ENCODE results near the gene UBE2E3.

UBE2E3 gene

GRCh38 chr2:180999274-180999964, 19.0 kb downstream of the UBE2E3 start:
- Histone ChIP-seq H3K27me3 (ENCODE audit: insufficient read depth, low read length) (no peaks in the 10 kb centered on the region), H3K9ac (ENCODE audit: low read depth, low read length) (no peak overlapping the region), H3K9me3 (ENCODE audit: insufficient read depth, low read depth, low read length) (no peaks in the 10 kb centered on the region), H3K4me1 (ENCODE audit: insufficient read depth, low read length) (peaks cover 24% of the 10 kb centered on the region), H3K36me3 (ENCODE audit: insufficient read depth, low read depth, low read length) (no peaks in the 10 kb centered on the region), H3K27ac (ENCODE audit: low read length) (no peak overlapping the region), H3K4me3 (ENCODE audit: low read length) (no peak overlapping the region)

GRCh38 chr2:181004647-181005325, 24.4 kb downstream of the UBE2E3 start:
- Histone ChIP-seq H3K4me1 (ENCODE audit: insufficient read depth, low read length) (peaks cover 15% of the 10 kb centered on the region), H3K9ac (ENCODE audit: low read depth, low read length) (no peak overlapping the region), H3K36me3 (ENCODE audit: insufficient read depth, low read depth, low read length) (no peaks in the 10 kb centered on the region), H3K27me3 (ENCODE audit: insufficient read depth, low read length) (no peaks in the 10 kb centered on the region), H3K9me3 (ENCODE audit: insufficient read depth, low read depth, low read length) (no peaks in the 10 kb centered on the region), H3K27ac (ENCODE audit: low read length) (no peak overlapping the region), H3K4me3 (ENCODE audit: low read length) (no peak overlapping the region)

GRCh38 chr2:181005326-181005655, 24.9 kb downstream of the UBE2E3 start:
- Histone ChIP-seq H3K9me3 (ENCODE audit: insufficient read depth, low read depth, low read length) (no peaks in the 10 kb centered on the region), H3K9ac (ENCODE audit: low read depth, low read length) (no peak overlapping the region), H3K4me3 (ENCODE audit: low read length) (no peak overlapping the region), H3K4me1 (ENCODE audit: insufficient read depth, low read length) (peaks cover 15% of the 10 kb centered on the region), H3K27ac (ENCODE audit: low read length) (no peak overlapping the region), H3K36me3 (ENCODE audit: insufficient read depth, low read depth, low read length) (no peaks in the 10 kb centered on the region), H3K27me3 (ENCODE audit: insufficient read depth, low read length) (no peaks in the 10 kb centered on the region)

GRCh38 chr2:181005809-181006208, 25.4 kb downstream of the UBE2E3 start:
- Histone ChIP-seq H3K4me1 (ENCODE audit: insufficient read depth, low read length) (peaks cover 16% of the 10 kb centered on the region), H3K9ac (ENCODE audit: low read depth, low read length) (no peak overlapping the region), H3K4me3 (ENCODE audit: low read length) (no peak overlapping the region), H3K27me3 (ENCODE audit: insufficient read depth, low read length) (no peaks in the 10 kb centered on the region), H3K27ac (ENCODE audit: low read length) (no peak overlapping the region), H3K9me3 (ENCODE audit: insufficient read depth, low read depth, low read length) (no peaks in the 10 kb centered on the region), H3K36me3 (ENCODE audit: insufficient read depth, low read depth, low read length) (no peaks in the 10 kb centered on the region)

DNA sequence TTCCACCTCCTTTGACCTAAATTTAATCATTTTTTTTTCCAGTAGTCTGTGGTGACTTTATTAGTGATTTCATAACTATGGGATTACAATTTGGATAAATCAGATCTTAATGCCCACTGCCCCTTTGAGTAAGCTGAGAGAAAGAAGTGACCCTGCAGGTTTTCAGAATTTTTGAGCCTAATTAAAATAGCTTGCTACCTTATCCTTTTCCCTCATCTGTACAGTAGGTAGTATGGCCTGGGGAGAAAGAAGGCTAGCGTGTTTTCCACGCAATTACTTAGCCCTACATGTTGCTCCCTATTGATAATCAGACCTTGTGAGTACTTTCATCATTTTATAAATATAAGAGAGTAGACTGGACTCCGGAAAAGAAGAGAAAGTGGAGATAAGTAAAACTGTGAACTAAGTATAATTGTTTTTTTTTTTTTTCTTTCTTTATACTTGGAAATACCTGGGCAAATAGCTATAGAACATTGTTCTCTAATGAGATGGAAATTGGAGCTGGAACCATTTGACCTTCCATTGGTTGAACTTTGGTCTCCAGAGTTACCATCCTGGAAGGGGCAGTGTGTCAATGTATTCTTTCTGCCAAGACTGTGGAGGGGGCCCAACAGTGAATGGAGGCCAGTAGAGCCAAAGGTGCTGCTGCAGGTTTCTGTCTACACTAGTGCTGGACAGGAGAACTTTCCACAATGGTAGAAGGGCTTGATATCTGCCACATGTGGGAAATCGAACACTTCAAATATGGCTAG, 26.9 kb downstream of the UBE2E3 start:
- 0 out of 2 replicates have a peak, but pooled peaks cover 2% of the 10 kb centered on the region for H3K4me1 ChIP-seq (ENCODE audit: insufficient read depth, low read length)
- no peak overlapping the region for H3K27ac ChIP-seq (ENCODE audit: low read length)
- H3K9me3 ChIP-seq (ENCODE audit: insufficient read depth, low read depth, low read length): no peaks in the 10 kb centered on the region
- H3K36me3 ChIP-seq (ENCODE audit: insufficient read depth, low read depth, low read length): no peaks in the 10 kb centered on the region
- no peak overlapping the region for H3K9ac ChIP-seq (ENCODE audit: low read depth, low read length)
- no peak overlapping the region for H3K4me3 ChIP-seq (ENCODE audit: low read length)
- no peaks in the 10 kb centered on the region for H3K27me3 ChIP-seq (ENCODE audit: insufficient read depth, low read length)

DNA sequence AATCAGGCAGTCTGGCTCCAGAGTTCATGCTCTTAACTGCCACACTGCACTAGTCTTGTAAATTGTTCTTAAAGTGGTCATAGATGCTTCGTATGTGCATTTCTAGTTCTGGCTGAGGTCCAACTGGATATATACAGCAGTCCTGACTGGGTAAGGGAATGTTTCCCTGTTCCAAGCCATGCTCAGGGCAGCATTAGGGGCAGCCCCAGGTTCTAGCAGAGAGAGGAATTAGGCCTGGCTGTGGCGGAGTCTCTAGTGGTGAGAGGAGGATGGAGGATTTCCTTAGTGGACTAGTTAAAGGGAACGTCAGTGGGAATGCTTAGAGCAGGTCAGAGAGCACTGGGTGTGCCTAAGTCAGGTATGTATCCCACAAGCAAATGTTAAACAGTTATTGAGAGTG, 28.0 kb downstream of the UBE2E3 start:
- no peak overlapping the region for H3K4me3 ChIP-seq (ENCODE audit: low read length)
- H3K4me1 ChIP-seq (ENCODE audit: insufficient read depth, low read length): 0 out of 2 replicates have a peak, but pooled peaks cover 2% of the 10 kb centered on the region
- H3K36me3 ChIP-seq (ENCODE audit: insufficient read depth, low read depth, low read length): no peaks in the 10 kb centered on the region

GRCh38 chr2:181021199-181021789, 40.9 kb downstream of the UBE2E3 start:
- H3K27ac ChIP-seq (ENCODE audit: low read length): no peak overlapping the region
- H3K4me1 ChIP-seq (ENCODE audit: insufficient read depth, low read length): 0 out of 2 replicates have a peak, but pooled peaks cover 4% of the 10 kb centered on the region
- no peak overlapping the region for H3K4me3 ChIP-seq (ENCODE audit: low read length)
- no peaks in the 10 kb centered on the region for H3K27me3 ChIP-seq (ENCODE audit: insufficient read depth, low read length)
- no peaks in the 10 kb centered on the region for H3K36me3 ChIP-seq (ENCODE audit: insufficient read depth, low read depth, low read length)
- H3K9me3 ChIP-seq (ENCODE audit: insufficient read depth, low read depth, low read length): no peaks in the 10 kb centered on the region
- H3K9ac ChIP-seq (ENCODE audit: low read depth, low read length): no peak overlapping the region

More for the DNA sequence above, 28.0 kb downstream of the UBE2E3 start:
- no peaks in the 10 kb centered on the region for H3K27me3 ChIP-seq (ENCODE audit: insufficient read depth, low read length)
- no peaks in the 10 kb centered on the region for H3K9me3 ChIP-seq (ENCODE audit: insufficient read depth, low read depth, low read length)
- H3K27ac ChIP-seq (ENCODE audit: low read length): no peak overlapping the region
- no peak overlapping the region for H3K9ac ChIP-seq (ENCODE audit: low read depth, low read length)

DNA sequence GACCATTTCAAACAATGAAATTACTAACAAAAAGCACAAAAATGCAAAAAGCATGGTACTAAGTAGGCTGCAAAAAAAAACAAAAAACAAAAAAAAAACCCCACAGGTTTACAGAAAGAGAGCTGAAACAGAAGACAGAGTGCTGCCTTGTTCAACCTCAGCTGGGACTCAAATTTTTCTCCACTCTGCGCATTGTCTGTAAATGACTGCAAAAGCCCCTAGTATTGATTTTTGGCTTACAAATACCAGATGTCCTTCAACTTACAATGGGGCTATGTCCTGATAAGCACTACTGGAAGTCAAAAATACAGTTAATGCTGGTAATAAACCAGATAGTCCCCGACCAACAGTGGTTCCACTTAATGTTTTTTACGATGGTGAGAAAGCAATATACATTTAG, 42.2 kb downstream of the UBE2E3 start:
- Histone ChIP-seq H3K9ac (ENCODE audit: low read depth, low read length) (no peak overlapping the region), H3K4me3 (ENCODE audit: low read length) (no peak overlapping the region), H3K27me3 (ENCODE audit: insufficient read depth, low read length) (no peaks in the 10 kb centered on the region), H3K9me3 (ENCODE audit: insufficient read depth, low read depth, low read length) (no peaks in the 10 kb centered on the region), H3K36me3 (ENCODE audit: insufficient read depth, low read depth, low read length) (no peaks in the 10 kb centered on the region), H3K4me1 (ENCODE audit: insufficient read depth, low read length) (0 out of 2 replicates have a peak, but pooled peaks cover 4% of the 10 kb centered on the region), H3K27ac (ENCODE audit: low read length) (no peak overlapping the region)

GRCh38 chr2:181025004-181025403, 44.6 kb downstream of the UBE2E3 start:
- no peak overlapping the region for H3K4me3 ChIP-seq (ENCODE audit: low read length)
- H3K27me3 ChIP-seq (ENCODE audit: insufficient read depth, low read length): no peaks in the 10 kb centered on the region
- no peaks in the 10 kb centered on the region for H3K36me3 ChIP-seq (ENCODE audit: insufficient read depth, low read depth, low read length)
- no peaks in the 10 kb centered on the region for H3K9me3 ChIP-seq (ENCODE audit: insufficient read depth, low read depth, low read length)
- H3K27ac ChIP-seq (ENCODE audit: low read length): no peak overlapping the region
- 0 out of 2 replicates have a peak, but pooled peaks cover 4% of the 10 kb centered on the region for H3K4me1 ChIP-seq (ENCODE audit: insufficient read depth, low read length)
- no peak overlapping the region for H3K9ac ChIP-seq (ENCODE audit: low read depth, low read length)

- Histone ChIP-seq H3K27ac (ENCODE audit: low read length) (no peak overlapping the region), H3K9ac (ENCODE audit: low read depth, low read length) (no peak overlapping the region), H3K4me3 (ENCODE audit: low read length) (no peak overlapping the region), H3K9me3 (ENCODE audit: insufficient read depth, low read depth, low read length) (no peaks in the 10 kb centered on the region), H3K4me1 (ENCODE audit: insufficient read depth, low read length) (no peaks in the 10 kb centered on the region), H3K36me3 (ENCODE audit: insufficient read depth, low read depth, low read length) (no peaks in the 10 kb centered on the region), H3K27me3 (ENCODE audit: insufficient read depth, low read length) (no peaks in the 10 kb centered on the region)
These were observed 56.0 kb downstream of the UBE2E3 start for GRCh38 chr2:181036445-181036844.

- no peaks in the 10 kb centered on the region for H3K27me3 ChIP-seq (ENCODE audit: insufficient read depth, low read length)
- H3K9me3 ChIP-seq (ENCODE audit: insufficient read depth, low read depth, low read length): no peaks in the 10 kb centered on the region
- H3K27ac ChIP-seq (ENCODE audit: low read length): no peak overlapping the region
These were observed 56.6 kb downstream of the UBE2E3 start for GRCh38 chr2:181036848-181037603.

More at GRCh38 chr2:181036848-181037603, 56.6 kb downstream of the UBE2E3 start:
- no peaks in the 10 kb centered on the region for H3K4me1 ChIP-seq (ENCODE audit: insufficient read depth, low read length)
- H3K4me3 ChIP-seq (ENCODE audit: low read length): no peak overlapping the region
- H3K9ac ChIP-seq (ENCODE audit: low read depth, low read length): no peak overlapping the region
- no peaks in the 10 kb centered on the region for H3K36me3 ChIP-seq (ENCODE audit: insufficient read depth, low read depth, low read length)

All from iPS-20b (cell line).